GM12892 (cell line): ENCODE data around the gene PARVB.

Experiments
- POLR2A ChIP-seq: IDR thresholded peaks from 2 replicates; pipeline ENCODE4 v1.6.1; 2011; ENCODE audit warnings: low read depth, low read length, control low read depth
- POLR2AphosphoS5 ChIP-seq: IDR thresholded peaks from 2 replicates; pipeline ENCODE4 v1.6.1; 2011; ENCODE audit warnings: low read depth, low read length, control low read depth

DNA sequence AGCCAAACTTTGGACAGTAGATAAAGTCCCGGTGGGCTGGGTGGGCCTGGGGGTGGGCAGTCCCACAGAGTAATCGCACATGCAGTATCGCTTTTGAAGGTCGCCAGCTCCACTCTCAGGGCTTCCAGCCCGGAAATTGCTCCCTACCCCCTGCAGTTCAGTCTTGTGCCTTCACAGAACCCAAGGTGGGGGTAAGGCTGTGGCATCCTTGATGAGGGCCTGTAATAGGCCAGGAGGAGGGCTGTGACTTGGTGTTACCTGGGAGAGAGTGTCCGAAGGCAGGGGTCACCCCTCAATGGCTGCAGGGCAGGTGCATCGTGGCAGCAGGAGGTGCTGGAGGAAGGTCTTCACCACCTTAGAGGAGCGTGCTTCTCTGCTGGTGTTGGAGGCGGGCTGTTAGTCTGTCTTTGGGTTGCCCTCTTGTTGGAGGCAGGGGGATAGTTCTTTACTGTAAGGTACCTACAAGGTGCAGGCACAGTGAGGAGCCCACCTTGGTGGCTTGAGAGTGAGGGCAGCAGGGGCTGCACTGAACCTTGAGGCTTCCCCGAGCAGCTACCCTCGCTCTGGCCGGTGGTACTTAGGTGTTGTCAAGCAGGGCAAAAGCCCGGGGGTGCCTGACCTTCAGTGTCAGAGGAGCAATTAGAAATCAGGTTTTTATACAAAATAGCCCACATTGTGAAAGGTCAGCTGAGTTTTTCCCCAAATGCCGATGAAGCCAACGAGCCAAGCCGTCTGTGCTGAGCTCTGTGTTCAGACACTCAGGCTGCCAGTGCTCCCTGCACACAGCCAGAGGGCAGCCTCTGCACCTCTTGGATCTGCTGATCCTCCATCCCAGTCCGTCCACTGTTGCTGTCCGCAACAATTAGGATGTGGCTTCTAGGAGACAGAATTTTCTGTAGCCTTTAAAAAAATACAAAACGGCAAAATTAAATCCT is 47.0 kb upstream of the PARVB start:
- TF ChIP-seq POLR2A (no peak), POLR2AphosphoS5 (no peak)
